IMR-90 (cell line): ENCODE measurements around the gene PITPNM1. TPM values are rescaled to one million over a fixed set of nuclear protein-coding genes. Genes with fewer than 3 reads are reported as not detected.

Experiments used
- ATAC-seq: fragments of 200-7000 bp; cut with Tn5 transposase; 2 replicates; pipeline ENCODE4 v1.9.1; 2020; ENCODE audit warnings: low read depth, mild to moderate bottlenecking, moderate library complexity
- BruUV-seq: library from RNA; stranded (reverse); fragments of 400-500 nt; replicated peaks from 2 replicates; lab custom pipeline; 2021; lab: Mats Ljungman, UMichigan
- CTCF ChIA-PET: fragments of 300-600 bp; formaldehyde crosslinking; extraction: SDS; loops from one replicate; lab custom pipeline; 2021; ENCODE audit warnings: antibody characterized with exemption; lab: Yijun Ruan, JAX
- POLR2A ChIA-PET: fragments of 300-600 bp; sonication (Branson Sonifier 250); formaldehyde crosslinking; loops from one replicate; lab custom pipeline; 2022; ENCODE audit warnings: antibody characterized with exemption; ENCODE audit not compliant: unreplicated experiment; lab: Charles Lee
- DNase-seq: peaks from one replicate; pipeline ENCODE4 v3.0.0; 2013
- H2AFZ ChIP-seq: replicated peaks from 2 replicates; pipeline ENCODE3; 2013; ENCODE audit warnings: low read length, mild to moderate bottlenecking; ENCODE audit not compliant: poor library complexity
- H2AK5ac ChIP-seq: 2 replicates; pipeline ENCODE4 v1.6.1; 2013; ENCODE audit warnings: low read depth, low read length, inconsistent platforms
- H2AK9ac ChIP-seq: replicated peaks from 2 replicates; pipeline ENCODE3; 2013; ENCODE audit warnings: mild to moderate bottlenecking, low read depth, low read length, moderate library complexity; ENCODE audit not compliant: poor library complexity
- H2BK120ac ChIP-seq: 2 replicates; pipeline ENCODE4 v1.6.1; 2013; ENCODE audit warnings: low read depth, low read length, inconsistent platforms
- H2BK15ac ChIP-seq: 3 replicates; pipeline ENCODE4 v1.6.1; 2013; ENCODE audit warnings: low read depth, low read length, inconsistent platforms
- H2BK20ac ChIP-seq: 2 replicates; pipeline ENCODE4 v1.6.1; 2013; ENCODE audit warnings: low read depth, mild to moderate bottlenecking, inconsistent platforms, low read length, moderate library complexity
- H2BK5ac ChIP-seq: 2 replicates; pipeline ENCODE4 v1.6.1; 2013; ENCODE audit warnings: mild to moderate bottlenecking, low read depth, low read length, inconsistent platforms; ENCODE audit not compliant: poor library complexity, severe bottlenecking
- H3K14ac ChIP-seq: replicated peaks from 2 replicates; pipeline ENCODE4 v1.6.1; 2013; ENCODE audit warnings: low read depth, low read length, inconsistent platforms
- H3K18ac ChIP-seq: 2 replicates; pipeline ENCODE4 v1.6.1; 2013; ENCODE audit warnings: low read depth, low read length, control low read depth
- H3K23ac ChIP-seq: 2 replicates; pipeline ENCODE4 v1.6.1; 2013; ENCODE audit warnings: low read depth, low read length, inconsistent platforms
- H3K27ac ChIP-seq: 2 replicates; pipeline ENCODE4 v1.5.1; 2013; ENCODE audit warnings: mild to moderate bottlenecking, control low read depth, low read length; ENCODE audit not compliant: insufficient read depth
- H3K27me3 ChIP-seq: 2 replicates; pipeline ENCODE4 v1.6.1; 2013; ENCODE audit warnings: low read length; ENCODE audit not compliant: control insufficient read depth, insufficient read depth
- H3K36me3 ChIP-seq: 2 replicates; pipeline ENCODE4 v1.6.1; 2013; ENCODE audit warnings: low read length, mixed read lengths; ENCODE audit not compliant: control insufficient read depth, insufficient read depth
- H3K4ac ChIP-seq: 2 replicates; pipeline ENCODE4 v1.6.1; 2013; ENCODE audit warnings: low read depth, low read length, inconsistent platforms
- H3K4me1 ChIP-seq: 2 replicates; pipeline ENCODE4 v1.6.1; 2013; ENCODE audit warnings: low read length, mixed read lengths; ENCODE audit not compliant: control insufficient read depth, insufficient read depth
- H3K4me2 ChIP-seq: 2 replicates; pipeline ENCODE4 v1.6.1; 2013; ENCODE audit warnings: low read depth, mild to moderate bottlenecking, control low read depth, low read length, moderate library complexity
- H3K4me3 ChIP-seq: 2 replicates; pipeline ENCODE4 v1.5.1; 2013; ENCODE audit warnings: low read depth, mild to moderate bottlenecking, control low read depth, low read length, moderate library complexity; ENCODE audit not compliant: insufficient read depth
- H3K56ac ChIP-seq: 2 replicates; pipeline ENCODE4 v1.6.1; 2013; ENCODE audit warnings: low read length, inconsistent platforms; ENCODE audit not compliant: insufficient read depth; ENCODE audit errors: extremely low read depth
- H3K79me1 ChIP-seq, 2 experiments: 2 replicates each; pipeline ENCODE4 v1.6.1; 2013; ENCODE audit warnings: low read length in 2 of 2, inconsistent platforms in 1 of 2, low read depth in 1 of 2
- H3K9ac ChIP-seq: 2 replicates; pipeline ENCODE4 v1.6.1; 2013; ENCODE audit warnings: low read depth, low read length, control low read depth
- H3K9me1 ChIP-seq: 2 replicates; pipeline ENCODE4 v1.6.1; 2013; ENCODE audit warnings: low read length, inconsistent platforms; ENCODE audit not compliant: insufficient read depth
- H3K9me3 ChIP-seq: 2 replicates; pipeline ENCODE4 v1.6.1; 2013; ENCODE audit warnings: low read length; ENCODE audit not compliant: control insufficient read depth, insufficient read depth
- H4K20me1 ChIP-seq: 2 replicates; pipeline ENCODE4 v1.6.1; 2013; ENCODE audit warnings: low read length, inconsistent platforms; ENCODE audit not compliant: insufficient read depth
- H4K5ac ChIP-seq: 2 replicates; pipeline ENCODE4 v1.6.1; 2013; ENCODE audit warnings: mild to moderate bottlenecking, low read depth, low read length, control low read depth
- H4K8ac ChIP-seq, 2 experiments: 2 replicates each; pipeline ENCODE4 v1.6.1; 2013; ENCODE audit warnings: low read depth in 2 of 2, low read length in 2 of 2, control low read depth in 1 of 2, inconsistent platforms in 1 of 2
- H4K91ac ChIP-seq: 2 replicates; pipeline ENCODE4 v1.6.1; 2013; ENCODE audit warnings: low read depth, low read length, inconsistent platforms; ENCODE audit not compliant: insufficient read depth
- WGBS, 2 experiments: methylation state at CpG; one replicate each; pipeline versions ENCODE4 v1.1.5 to v1.1.7; 2013; ENCODE audit warnings: missing lambda C conversion rate in 2 of 2; ENCODE audit not compliant: insufficient read length in 1 of 2; ENCODE audit errors: extremely low coverage in 2 of 2; 5-methylcytosine and 5-hydroxymethylcytosine counted together
- dilution Hi-C: fragments of 300-500 bp; cut with HindIII; formaldehyde crosslinking; loops from one replicate; pipeline ENCODE4 v1.14.3; 2018; ENCODE audit warnings: low sequenced_read_pairs; ENCODE audit not compliant: unreplicated experiment
- in situ Hi-C: fragments of 300-500 bp; cut with MboI; formaldehyde crosslinking; loops from 3 replicates; pipeline ENCODE4 v1.14.3; 2019; ENCODE audit warnings: low sequenced_read_pairs, inconsistent platforms, mixed read lengths
- intact Hi-C: fragments of 100-400 bp; cut with micrococcal nuclease; formaldehyde crosslinking; loops from 2 replicates; pipeline ENCODE4 v1.10.0; 2022
- polyA plus RNA-seq, 3 experiments: library from polyadenylated mRNA; depleted of rRNA; stranded (reverse); fragments of >200 nt; gene quantifications; 2 replicates each; pipeline ENCODE4 v1.2.3, GENCODE V29; 2012; ENCODE audit warnings: low replicate concordance in 1 of 3
- total RNA-seq: library from RNA; depleted of rRNA; stranded (reverse); fragments of >200 nt; gene quantifications from 2 replicates; pipeline ENCODE4 v1.2.3, GENCODE V29; 2012
- TF ChIP-seq, protein P1 (sequence below): fragments of 150-350 bp; IDR thresholded peaks from 2 replicates; pipeline ENCODE4 v1.6.1; 2016; ENCODE audit warnings: low read depth, mild to moderate bottlenecking, low read length, moderate library complexity, borderline replicate concordance

Gene PITPNM1
- total and polyA plus RNA-seq, 2 of the 4 experiments (the other 2 are of a cell fraction): 5.0 to 15.4 TPM

DNA sequence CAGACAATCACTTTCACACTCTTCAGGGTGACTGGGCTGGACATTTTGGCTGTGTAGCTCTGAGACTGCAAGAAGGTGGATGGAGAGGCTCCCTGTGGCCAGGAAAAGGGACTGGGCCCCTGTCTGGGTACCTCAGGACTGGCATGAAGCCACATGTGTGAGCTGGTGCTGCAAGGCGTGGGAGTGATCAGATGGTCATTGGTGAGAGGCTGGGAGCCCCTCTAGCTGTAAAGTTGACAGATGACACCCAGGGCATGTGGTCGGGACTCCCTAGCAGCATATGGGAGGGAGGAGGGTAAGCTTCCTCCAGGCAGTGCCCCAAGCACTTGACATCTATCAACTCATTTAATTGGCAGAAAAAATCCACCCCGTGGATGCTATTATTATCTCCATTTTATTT lies 37.0 kb upstream of the PITPNM1 start:
- no peak overlapping the region for H3K4me3 ChIP-seq
- H2AFZ ChIP-seq: no peak overlapping the region
- TF ChIP-seq, protein P1, sequence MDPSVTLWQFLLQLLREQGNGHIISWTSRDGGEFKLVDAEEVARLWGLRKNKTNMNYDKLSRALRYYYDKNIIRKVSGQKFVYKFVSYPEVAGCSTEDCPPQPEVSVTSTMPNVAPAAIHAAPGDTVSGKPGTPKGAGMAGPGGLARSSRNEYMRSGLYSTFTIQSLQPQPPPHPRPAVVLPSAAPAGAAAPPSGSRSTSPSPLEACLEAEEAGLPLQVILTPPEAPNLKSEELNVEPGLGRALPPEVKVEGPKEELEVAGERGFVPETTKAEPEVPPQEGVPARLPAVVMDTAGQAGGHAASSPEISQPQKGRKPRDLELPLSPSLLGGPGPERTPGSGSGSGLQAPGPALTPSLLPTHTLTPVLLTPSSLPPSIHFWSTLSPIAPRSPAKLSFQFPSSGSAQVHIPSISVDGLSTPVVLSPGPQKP: no peak
- H2BK15ac ChIP-seq: no peak overlapping the region
- no peak overlapping the region for H2BK120ac ChIP-seq
- no peak overlapping the region for H3K56ac ChIP-seq
- H3K4me1 ChIP-seq: no peaks in the 10 kb centered on the region
- H2AK5ac ChIP-seq: no peak overlapping the region
- no peak overlapping the region for H3K9ac ChIP-seq
- dilution Hi-C loops (no loop called here), in situ Hi-C loops (no loop called here), intact Hi-C loops (no loop called here)
- H3K79me1 ChIP-seq: no peaks in the 10 kb centered on the region
- H3K9me3 ChIP-seq: no peaks in the 10 kb centered on the region
- H4K91ac ChIP-seq: no peak overlapping the region
- CTCF ChIA-PET: no interaction called here
- no peak overlapping the region for H4K5ac ChIP-seq
- no peak for ATAC-seq
- no peak overlapping the region for H2BK5ac ChIP-seq
- no peaks in the 10 kb centered on the region for H3K36me3 ChIP-seq
- no peaks in the 10 kb centered on the region for H4K20me1 ChIP-seq
- DNase-seq: no peak
- H3K14ac ChIP-seq: no peak overlapping the region
- H3K18ac ChIP-seq: no peak overlapping the region
- no peak overlapping the region for H4K8ac ChIP-seq
- no CpG with 5 or more reads among the region's 3 CpGs for WGBS, 2 experiments
- H3K9me1 ChIP-seq: no peaks in the 10 kb centered on the region
- no peak overlapping the region for H3K27ac ChIP-seq
- POLR2A ChIA-PET: no interaction called here
- H3K27me3 ChIP-seq: peaks cover 26% of the 10 kb centered on the region
- H3K4ac ChIP-seq: no peak overlapping the region
- no peak overlapping the region for H2BK20ac ChIP-seq
- H3K4me2 ChIP-seq: no peak overlapping the region
- H3K23ac ChIP-seq: no peak overlapping the region
- BruUV-seq: no TSS peak
- no peak overlapping the region for H2AK9ac ChIP-seq
